ENCODE results near the gene NKX2-2.

Gene NKX2-2

GRCh38 chr20:21539512-21539911 lies 25.6 kb upstream of the NKX2-2 start:
- DNase-seq (ENCODE audit: low read depth), result no peak
- H3K36me3 ChIP-seq (ENCODE audit: control insufficient read depth, insufficient read depth, low read length, severe bottlenecking), result no peaks in the 10 kb centered on the region
- no peak overlapping the region for H3K4me3 ChIP-seq (ENCODE audit: low read length)
- peaks cover 5% of the 10 kb centered on the region for H3K9me3 ChIP-seq (ENCODE audit: control insufficient read depth, low read length)
- no peak overlapping the region for H3K9ac ChIP-seq (ENCODE audit: low read length)
- no peaks in the 10 kb centered on the region for H3K4me1 ChIP-seq (ENCODE audit: control insufficient read depth, insufficient read depth, low read length)
- peaks cover 29% of the 10 kb centered on the region for H3K27me3 ChIP-seq (replicated peaks; ENCODE audit: control insufficient read depth, insufficient read depth, low read length)

GRCh38 chr20:21534886-21535285 lies 21.0 kb upstream of the NKX2-2 start:
- Histone ChIP-seq H3K9me3 (ENCODE audit: control insufficient read depth, low read length) (no peaks in the 10 kb centered on the region), H3K4me1 (ENCODE audit: control insufficient read depth, insufficient read depth, low read length) (no peaks in the 10 kb centered on the region), H3K36me3 (ENCODE audit: control insufficient read depth, insufficient read depth, low read length, severe bottlenecking) (no peaks in the 10 kb centered on the region), H3K4me3 (ENCODE audit: low read length) (no peak overlapping the region), H3K27me3 (replicated peaks; ENCODE audit: control insufficient read depth, insufficient read depth, low read length) (peaks cover 32% of the 10 kb centered on the region), H3K9ac (ENCODE audit: low read length) (no peak overlapping the region)
- DNase-seq (ENCODE audit: low read depth), result no peak

GRCh38 chr20:21534453-21534852 lies 20.6 kb upstream of the NKX2-2 start:
- Histone ChIP-seq H3K9ac (ENCODE audit: low read length) (no peak overlapping the region), H3K9me3 (ENCODE audit: control insufficient read depth, low read length) (no peaks in the 10 kb centered on the region), H3K36me3 (ENCODE audit: control insufficient read depth, insufficient read depth, low read length, severe bottlenecking) (no peaks in the 10 kb centered on the region), H3K4me1 (ENCODE audit: control insufficient read depth, insufficient read depth, low read length) (no peaks in the 10 kb centered on the region), H3K27me3 (replicated peaks; ENCODE audit: control insufficient read depth, insufficient read depth, low read length) (peaks cover 28% of the 10 kb centered on the region), H3K4me3 (ENCODE audit: low read length) (no peak overlapping the region)
- DNase-seq (ENCODE audit: low read depth), result no peak

GRCh38 chr20:21529863-21530262 lies 16.0 kb upstream of the NKX2-2 start:
- H3K27me3 ChIP-seq (replicated peaks; ENCODE audit: control insufficient read depth, insufficient read depth, low read length), result peaks cover 39% of the 10 kb centered on the region
- H3K4me3 ChIP-seq (ENCODE audit: low read length), result no peak overlapping the region
- DNase-seq (ENCODE audit: low read depth), result no peak
- H3K4me1 ChIP-seq (ENCODE audit: control insufficient read depth, insufficient read depth, low read length), result no peaks in the 10 kb centered on the region
- H3K9ac ChIP-seq (ENCODE audit: low read length), result no peak overlapping the region
- H3K36me3 ChIP-seq (ENCODE audit: control insufficient read depth, insufficient read depth, low read length, severe bottlenecking), result no peaks in the 10 kb centered on the region
- peaks cover 16% of the 10 kb centered on the region for H3K9me3 ChIP-seq (ENCODE audit: control insufficient read depth, low read length)

GRCh38 chr20:21528870-21529269 lies 15.0 kb upstream of the NKX2-2 start:
- peaks cover 20% of the 10 kb centered on the region for H3K9me3 ChIP-seq (ENCODE audit: control insufficient read depth, low read length)
- H3K4me3 ChIP-seq (ENCODE audit: low read length), result no peak overlapping the region
- H3K4me1 ChIP-seq (ENCODE audit: control insufficient read depth, insufficient read depth, low read length), result no peaks in the 10 kb centered on the region
- no peak for DNase-seq (ENCODE audit: low read depth)
- H3K9ac ChIP-seq (ENCODE audit: low read length), result no peak overlapping the region
- H3K36me3 ChIP-seq (ENCODE audit: control insufficient read depth, insufficient read depth, low read length, severe bottlenecking), result no peaks in the 10 kb centered on the region
- H3K27me3 ChIP-seq (replicated peaks; ENCODE audit: control insufficient read depth, insufficient read depth, low read length), result peaks cover 44% of the 10 kb centered on the region

GRCh38 chr20:21527908-21528307 lies 14.0 kb upstream of the NKX2-2 start:
- Histone ChIP-seq H3K9ac (ENCODE audit: low read length) (no peak overlapping the region), H3K4me3 (ENCODE audit: low read length) (no peak overlapping the region), H3K27me3 (replicated peaks; ENCODE audit: control insufficient read depth, insufficient read depth, low read length) (peaks cover 49% of the 10 kb centered on the region), H3K4me1 (ENCODE audit: control insufficient read depth, insufficient read depth, low read length) (no peaks in the 10 kb centered on the region), H3K36me3 (ENCODE audit: control insufficient read depth, insufficient read depth, low read length, severe bottlenecking) (no peaks in the 10 kb centered on the region), H3K9me3 (ENCODE audit: control insufficient read depth, low read length) (peaks cover 20% of the 10 kb centered on the region)
- no peak for DNase-seq (ENCODE audit: low read depth)

GRCh38 chr20:21526776-21527175 lies 12.9 kb upstream of the NKX2-2 start:
- Histone ChIP-seq H3K36me3 (ENCODE audit: control insufficient read depth, insufficient read depth, low read length, severe bottlenecking) (no peaks in the 10 kb centered on the region), H3K4me1 (ENCODE audit: control insufficient read depth, insufficient read depth, low read length) (no peaks in the 10 kb centered on the region), H3K4me3 (ENCODE audit: low read length) (no peak overlapping the region), H3K9me3 (ENCODE audit: control insufficient read depth, low read length) (peaks cover 20% of the 10 kb centered on the region), H3K9ac (ENCODE audit: low read length) (no peak overlapping the region), H3K27me3 (replicated peaks; ENCODE audit: control insufficient read depth, insufficient read depth, low read length) (peaks cover 48% of the 10 kb centered on the region)
- no peak for DNase-seq (ENCODE audit: low read depth)

GRCh38 chr20:21523895-21524294 lies 10.0 kb upstream of the NKX2-2 start:
- Histone ChIP-seq H3K4me3 (ENCODE audit: low read length) (no peak overlapping the region), H3K9ac (ENCODE audit: low read length) (no peak overlapping the region), H3K9me3 (ENCODE audit: control insufficient read depth, low read length) (peaks cover 20% of the 10 kb centered on the region), H3K27me3 (replicated peaks; ENCODE audit: control insufficient read depth, insufficient read depth, low read length) (peaks cover 67% of the 10 kb centered on the region), H3K4me1 (ENCODE audit: control insufficient read depth, insufficient read depth, low read length) (no peaks in the 10 kb centered on the region), H3K36me3 (ENCODE audit: control insufficient read depth, insufficient read depth, low read length, severe bottlenecking) (no peaks in the 10 kb centered on the region)
- no peak for DNase-seq (ENCODE audit: low read depth)

GRCh38 chr20:21523281-21523868 lies 9.5 kb upstream of the NKX2-2 start:
- Histone ChIP-seq H3K27me3 (replicated peaks; ENCODE audit: control insufficient read depth, insufficient read depth, low read length) (peaks cover 70% of the 10 kb centered on the region), H3K4me1 (ENCODE audit: control insufficient read depth, insufficient read depth, low read length) (no peaks in the 10 kb centered on the region), H3K9me3 (ENCODE audit: control insufficient read depth, low read length) (peaks cover 20% of the 10 kb centered on the region), H3K9ac (ENCODE audit: low read length) (no peak overlapping the region), H3K36me3 (ENCODE audit: control insufficient read depth, insufficient read depth, low read length, severe bottlenecking) (no peaks in the 10 kb centered on the region), H3K4me3 (ENCODE audit: low read length) (no peak overlapping the region)
- no peak for DNase-seq (ENCODE audit: low read depth)

GRCh38 chr20:21522481-21523280 lies 8.8 kb upstream of the NKX2-2 start:
- Histone ChIP-seq H3K4me1 (ENCODE audit: control insufficient read depth, insufficient read depth, low read length) (no peaks in the 10 kb centered on the region), H3K9ac (ENCODE audit: low read length) (no peak overlapping the region), H3K9me3 (ENCODE audit: control insufficient read depth, low read length) (peaks cover 20% of the 10 kb centered on the region), H3K36me3 (ENCODE audit: control insufficient read depth, insufficient read depth, low read length, severe bottlenecking) (no peaks in the 10 kb centered on the region), H3K27me3 (replicated peaks; ENCODE audit: control insufficient read depth, insufficient read depth, low read length) (peaks cover 77% of the 10 kb centered on the region), H3K4me3 (ENCODE audit: low read length) (no peak overlapping the region)
- DNase-seq (ENCODE audit: low read depth), result no peak

- H3K27me3 ChIP-seq (replicated peaks; ENCODE audit: control insufficient read depth, insufficient read depth, low read length), result peaks cover 78% of the 10 kb centered on the region
- DNase-seq (ENCODE audit: low read depth), result no peak
- no peaks in the 10 kb centered on the region for H3K4me1 ChIP-seq (ENCODE audit: control insufficient read depth, insufficient read depth, low read length)
- peaks cover 19% of the 10 kb centered on the region for H3K9me3 ChIP-seq (ENCODE audit: control insufficient read depth, low read length)
- H3K9ac ChIP-seq (ENCODE audit: low read length), result no peak overlapping the region
- no peak overlapping the region for H3K4me3 ChIP-seq (ENCODE audit: low read length)
- no peaks in the 10 kb centered on the region for H3K36me3 ChIP-seq (ENCODE audit: control insufficient read depth, insufficient read depth, low read length, severe bottlenecking)
Measured at GRCh38 chr20:21521596-21522480, 8.0 kb upstream of the NKX2-2 start.

Measured in adipocyte (in vitro differentiated cells).